Medulla oblongata (tissue), 1 donor: ENCODE results near the gene PLEKHA6.

Experiments
- DNase-seq: peaks from one replicate; pipeline ENCODE4 v3.0.0-alpha.2; 2015; ENCODE audit errors: extremely low spot score

PLEKHA6 gene

DNA sequence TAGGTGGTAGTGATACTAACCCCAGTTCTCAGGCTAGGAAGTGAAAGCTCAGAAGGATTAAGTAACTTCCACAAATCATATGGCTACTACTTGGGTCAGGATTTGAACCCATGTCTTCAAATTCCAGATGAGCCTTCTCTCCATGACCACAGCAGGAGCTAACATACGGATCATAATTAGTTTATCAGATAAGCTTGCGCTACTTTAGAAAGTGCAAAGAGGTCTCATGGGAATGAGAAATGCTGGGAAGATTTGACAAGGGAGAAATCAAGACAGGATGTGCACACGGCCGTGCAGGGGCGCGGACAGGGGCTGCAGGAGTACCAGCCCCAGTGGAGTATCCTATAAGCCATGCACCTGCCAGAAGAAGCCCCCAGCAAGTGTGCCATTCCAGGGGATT lies 5.2 kb downstream of the PLEKHA6 start:
- DNase-seq = no peak

DNA sequence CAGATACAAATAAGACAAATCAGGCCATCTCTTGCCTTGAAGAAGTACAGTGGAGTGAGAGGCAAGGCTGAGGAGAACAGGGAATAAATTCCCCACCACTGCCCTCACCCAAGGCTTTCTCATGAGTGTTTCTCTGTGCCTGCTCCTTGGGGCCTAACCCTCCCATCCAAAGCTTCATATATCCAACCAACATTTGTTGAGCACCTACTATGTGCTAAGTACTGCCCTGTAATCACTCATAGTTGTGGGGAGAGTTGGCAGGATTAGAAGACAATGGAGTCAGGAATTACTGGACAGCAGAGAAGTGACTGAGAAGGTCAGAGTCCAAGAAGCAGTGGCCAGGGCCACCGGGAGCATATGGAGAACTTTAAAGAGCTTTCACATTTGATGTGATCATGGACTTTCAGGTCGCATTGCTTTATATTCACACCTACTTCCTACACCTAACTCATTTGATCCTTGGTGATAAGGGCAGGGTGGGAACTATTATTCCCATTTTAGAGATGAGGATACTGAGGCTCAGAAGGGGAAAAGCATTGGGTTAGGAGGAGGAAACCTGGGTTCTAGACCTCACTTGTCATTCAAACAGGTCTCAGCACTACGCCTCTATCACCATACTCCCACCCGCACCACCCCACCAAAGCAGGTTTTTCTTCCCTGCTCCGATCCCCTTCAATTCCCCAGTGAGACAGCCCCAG lies 6.4 kb downstream of the PLEKHA6 start:
- DNase-seq = no peak

DNA sequence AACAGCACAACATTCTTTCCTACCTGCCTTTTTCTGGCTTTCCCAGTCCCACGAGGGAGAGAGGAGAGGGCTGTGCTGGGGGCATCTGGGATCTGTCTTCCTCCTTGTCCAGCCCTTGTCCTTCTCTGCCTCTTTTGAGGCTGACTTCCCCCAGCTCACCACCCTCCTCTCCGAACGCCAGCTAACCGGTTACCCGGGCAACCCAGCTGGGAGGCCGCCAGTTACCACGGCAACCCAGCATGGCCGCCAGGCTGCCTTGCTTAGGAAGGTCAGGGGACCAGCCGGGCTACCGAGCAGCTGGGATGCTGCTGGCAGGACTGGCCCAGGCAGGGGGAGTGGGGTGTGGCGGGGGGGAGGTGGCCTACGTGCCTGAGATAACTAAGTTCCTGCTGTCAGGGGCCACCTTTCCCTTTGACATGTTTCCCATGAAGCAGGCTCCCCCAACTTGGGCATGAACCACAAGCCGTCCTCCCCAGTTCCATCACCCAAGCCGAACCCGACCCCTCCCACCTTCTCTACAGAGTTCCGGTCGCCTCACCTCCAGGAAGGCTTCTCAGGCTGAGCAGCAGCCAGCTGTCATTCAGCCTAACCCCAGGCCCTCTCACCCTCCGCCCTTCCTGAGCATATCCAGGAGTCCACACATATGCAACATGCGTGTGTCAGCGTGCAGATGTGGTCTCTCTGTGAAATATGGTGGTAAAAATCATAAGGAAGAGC lies 8.7 kb downstream of the PLEKHA6 start:
- DNase-seq = peak; percentile 92

DNA sequence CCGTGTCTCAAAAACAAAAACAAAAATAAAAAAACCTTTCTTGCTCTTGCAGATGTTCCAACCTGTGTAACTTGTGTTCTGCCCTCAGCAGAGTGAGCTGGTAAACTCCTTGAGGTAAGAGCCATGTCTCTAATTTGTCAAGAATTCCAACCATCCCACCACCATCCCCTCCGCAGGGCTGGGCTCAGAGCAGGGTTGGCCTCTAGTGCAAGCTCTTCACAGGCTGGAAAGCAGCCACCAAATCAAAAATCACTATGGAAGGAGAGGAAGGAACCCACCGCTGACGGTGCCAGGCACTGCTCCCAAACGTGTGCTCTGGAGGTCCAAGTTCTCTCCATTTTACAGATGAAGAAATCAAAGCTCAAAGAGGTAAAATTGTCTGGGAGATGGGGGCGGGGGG lies 9.4 kb downstream of the PLEKHA6 start:
- no peak for DNase-seq

DNA sequence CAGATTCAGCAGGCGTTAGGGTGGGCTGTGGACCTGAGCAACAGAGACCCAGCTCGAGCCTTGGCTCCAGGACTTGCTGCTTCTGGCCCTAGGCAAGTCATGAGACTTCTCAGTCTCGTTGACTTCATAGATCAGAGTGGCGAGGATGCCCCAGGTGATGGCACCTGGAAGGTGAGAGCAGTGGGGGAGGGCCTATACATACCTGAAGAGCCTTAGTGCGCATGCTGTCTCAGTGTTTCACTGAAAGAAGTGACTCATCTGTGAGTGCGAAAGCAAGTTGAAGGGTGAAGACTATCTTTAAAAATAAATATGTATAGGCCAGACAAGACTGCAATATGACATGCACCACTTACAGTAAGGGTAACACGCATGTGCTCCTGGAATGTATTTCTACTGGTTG lies 10.1 kb downstream of the PLEKHA6 start:
- no peak for DNase-seq

DNA sequence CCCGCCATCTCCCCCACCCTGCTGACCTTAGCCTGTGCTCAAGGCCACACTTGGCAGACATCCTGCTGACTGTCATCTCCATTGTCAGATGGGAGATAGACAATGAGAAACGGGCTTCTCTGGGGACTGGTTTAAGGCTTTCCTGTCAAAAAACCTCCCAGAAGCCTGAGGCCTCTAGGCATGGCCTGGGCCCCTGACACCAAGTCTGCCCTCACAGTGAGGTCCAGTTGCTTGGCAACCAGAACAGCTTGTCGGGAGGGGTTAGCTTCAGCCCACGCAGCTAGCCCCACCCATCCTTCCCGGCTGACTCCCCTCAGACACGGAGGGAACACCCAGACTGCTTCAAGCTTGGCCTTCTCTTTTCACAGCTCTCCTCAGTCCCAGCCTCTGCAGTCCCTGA lies 11.0 kb downstream of the PLEKHA6 start:
- no peak for DNase-seq

DNA sequence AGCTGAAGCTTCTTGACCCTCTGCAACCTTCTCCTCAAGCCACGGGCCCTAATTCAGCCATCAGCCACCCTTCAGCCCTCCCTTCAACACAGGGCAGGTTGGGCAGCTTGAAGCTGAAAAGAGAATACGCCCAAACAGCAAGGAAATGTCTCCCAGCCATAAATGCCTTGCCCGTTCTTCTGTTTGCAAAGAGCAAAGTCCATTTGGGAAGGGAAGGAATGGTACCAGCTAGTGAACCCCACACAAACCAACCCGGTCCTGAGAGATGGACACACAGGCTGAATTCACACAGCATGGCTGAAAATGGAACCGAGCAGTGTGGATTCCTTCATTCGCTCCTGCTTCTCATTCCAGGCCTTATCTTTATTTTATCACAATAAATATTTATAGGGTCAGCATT lies 11.5 kb downstream of the PLEKHA6 start:
- DNase-seq = no peak

DNA sequence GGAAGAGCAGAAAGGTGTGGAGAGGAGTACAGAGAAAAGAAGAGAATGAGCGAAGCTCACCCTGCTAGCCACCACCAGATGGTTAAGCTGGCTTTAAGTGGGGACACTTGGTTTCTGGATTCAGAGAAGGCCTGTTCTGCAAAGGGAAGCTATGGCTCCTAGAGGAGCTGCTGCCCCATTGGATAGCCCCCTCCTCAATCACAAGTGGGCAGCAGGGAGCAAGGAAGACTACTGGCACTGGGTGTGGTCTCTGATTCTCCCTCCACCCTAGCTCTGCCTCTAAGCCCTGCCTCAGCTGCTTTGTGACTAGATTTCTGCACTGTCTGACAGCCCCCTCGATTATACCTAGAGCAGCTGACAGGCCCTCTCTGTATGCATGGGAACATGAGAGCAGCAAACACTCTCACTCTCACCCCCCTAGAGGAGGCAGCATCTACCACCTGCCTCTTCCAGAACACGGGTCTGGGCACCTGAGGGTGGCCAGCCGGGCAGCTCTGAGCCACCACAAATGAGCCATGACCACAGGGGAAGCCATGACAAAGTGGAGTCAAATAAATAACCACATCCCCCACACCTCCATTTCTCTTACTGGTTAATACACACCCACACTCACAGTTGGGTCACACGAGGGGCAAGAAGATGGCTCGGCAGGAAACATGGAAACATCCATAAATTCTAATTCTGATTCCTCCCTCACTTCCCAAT lies 13.6 kb downstream of the PLEKHA6 start:
- DNase-seq = no peak

DNA sequence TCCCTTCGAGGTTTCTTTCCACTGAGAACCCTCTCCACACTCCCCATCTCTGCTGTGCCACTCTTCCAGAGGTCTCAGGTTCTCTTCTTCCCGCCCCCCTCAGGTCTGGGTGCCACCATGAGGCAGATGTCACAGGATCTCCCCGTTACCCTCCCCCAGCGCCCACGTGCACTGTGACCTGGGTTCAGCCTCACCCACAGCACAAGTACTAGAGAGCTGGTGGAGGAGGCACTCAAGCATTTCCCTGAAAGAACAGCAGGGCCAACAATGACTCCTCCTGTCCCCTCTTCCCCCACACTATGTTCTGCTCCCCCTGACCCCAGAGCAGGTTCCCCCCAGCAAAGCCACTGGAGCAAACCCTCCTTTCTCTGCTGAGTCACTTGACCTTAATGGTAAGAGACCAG lies 14.3 kb downstream of the PLEKHA6 start:
- no peak for DNase-seq

DNA sequence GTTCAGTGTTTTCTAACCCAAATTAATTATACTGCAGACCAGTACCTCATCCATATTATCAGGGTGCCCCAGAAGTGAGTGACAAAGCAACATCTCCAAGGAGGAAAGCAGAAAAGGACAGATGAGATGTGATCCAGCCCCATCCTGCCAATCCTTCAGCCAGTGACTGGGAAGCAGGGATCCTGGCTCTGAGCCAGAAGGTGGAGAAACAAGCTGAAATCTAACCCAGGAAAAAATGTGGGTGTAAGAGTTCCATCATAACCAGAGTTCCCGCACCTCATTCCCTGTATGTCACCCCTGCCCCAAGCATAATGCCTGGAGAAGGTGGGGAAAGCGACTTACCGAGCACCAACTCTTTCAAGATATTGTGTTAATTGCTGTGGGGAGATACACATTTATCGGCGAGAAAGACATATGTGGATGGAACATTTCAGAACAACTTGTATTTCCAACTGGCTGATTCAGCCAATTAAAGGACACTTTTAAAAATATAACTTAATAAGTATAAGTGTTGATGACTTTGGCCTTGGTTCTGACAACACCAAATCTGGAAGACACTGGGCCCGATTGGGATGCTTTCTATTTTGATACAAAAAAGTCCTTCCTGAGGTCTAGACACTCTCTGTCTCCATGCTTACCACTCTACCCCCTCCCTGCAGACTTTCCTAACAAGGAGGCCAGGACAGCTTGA lies 14.9 kb downstream of the PLEKHA6 start:
- DNase-seq = no peak

DNA sequence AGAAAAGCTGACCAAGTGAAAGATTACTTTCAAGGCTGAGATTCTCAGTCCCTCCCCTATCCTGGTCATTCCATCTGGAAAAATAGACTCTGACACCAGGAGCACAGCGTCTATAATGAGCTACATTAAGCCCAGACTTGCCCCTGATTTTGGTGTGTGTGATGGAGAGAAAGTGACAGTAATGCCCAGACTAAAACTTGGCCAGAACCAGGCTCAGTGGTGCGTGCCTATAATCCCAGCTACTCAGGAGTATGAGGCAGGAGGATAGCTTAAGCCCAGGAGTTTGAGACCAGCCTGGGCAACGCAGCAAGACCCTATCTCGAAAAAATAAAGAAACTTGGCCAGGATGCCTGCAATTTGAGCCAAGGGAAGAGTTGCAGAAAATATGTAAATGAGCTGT lies 15.9 kb downstream of the PLEKHA6 start:
- DNase-seq = no peak

DNA sequence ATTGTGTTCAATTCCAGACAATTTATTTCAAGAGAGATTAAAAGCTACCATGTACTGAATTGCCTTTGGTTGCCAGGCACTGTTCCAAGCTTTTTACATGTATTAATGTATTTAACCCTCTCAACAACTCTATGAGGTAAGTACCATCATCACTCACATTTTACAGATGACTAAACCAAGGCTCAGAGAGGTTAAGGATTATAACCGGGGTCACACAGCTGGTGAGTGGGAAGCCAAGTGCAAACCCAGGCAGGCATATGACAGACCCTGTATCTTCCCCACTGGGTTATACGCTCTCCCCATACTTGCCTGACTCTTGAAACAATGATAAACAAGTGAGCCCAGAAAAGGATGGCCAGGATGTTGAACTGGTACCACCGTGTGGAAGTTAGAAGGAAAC lies 16.5 kb downstream of the PLEKHA6 start:
- no peak for DNase-seq

DNA sequence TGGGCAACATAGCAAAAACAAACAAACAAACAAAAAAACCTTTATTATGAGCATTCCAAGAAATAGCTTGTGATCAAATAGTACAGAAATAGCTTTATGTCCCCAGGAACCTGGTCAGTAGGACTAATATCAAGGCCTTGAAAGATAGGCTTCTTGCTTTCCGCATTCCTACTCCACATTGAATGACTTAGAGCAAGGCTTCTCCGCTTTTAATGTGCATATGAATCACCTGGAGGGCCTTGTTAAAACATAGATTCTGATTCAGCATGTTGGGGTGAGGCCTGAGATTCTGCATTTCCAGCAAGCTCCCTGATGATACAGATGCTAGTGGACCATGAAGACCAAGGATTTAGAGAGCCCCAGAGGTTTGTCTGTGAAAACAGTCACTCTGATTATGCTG lies 17.4 kb downstream of the PLEKHA6 start:
- no peak for DNase-seq

DNA sequence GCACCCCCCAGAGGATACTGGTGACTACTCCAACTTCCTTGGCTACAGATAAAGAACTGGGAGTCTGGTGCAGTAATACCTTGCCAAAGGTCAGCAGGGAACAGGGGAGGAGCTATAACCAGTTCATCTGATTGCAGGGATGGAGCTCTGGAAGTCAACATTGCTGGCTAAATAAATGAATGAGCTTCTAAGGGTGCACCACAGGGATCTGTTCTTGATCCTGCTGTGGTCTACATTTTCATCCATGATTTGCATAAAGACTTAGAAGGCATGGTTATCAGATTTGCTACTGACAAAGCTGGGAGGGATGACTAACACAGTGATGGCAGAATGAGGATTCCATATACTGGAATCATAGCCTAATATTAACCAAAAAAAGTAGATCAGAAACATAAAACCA lies 18.3 kb downstream of the PLEKHA6 start:
- DNase-seq = no peak

DNA sequence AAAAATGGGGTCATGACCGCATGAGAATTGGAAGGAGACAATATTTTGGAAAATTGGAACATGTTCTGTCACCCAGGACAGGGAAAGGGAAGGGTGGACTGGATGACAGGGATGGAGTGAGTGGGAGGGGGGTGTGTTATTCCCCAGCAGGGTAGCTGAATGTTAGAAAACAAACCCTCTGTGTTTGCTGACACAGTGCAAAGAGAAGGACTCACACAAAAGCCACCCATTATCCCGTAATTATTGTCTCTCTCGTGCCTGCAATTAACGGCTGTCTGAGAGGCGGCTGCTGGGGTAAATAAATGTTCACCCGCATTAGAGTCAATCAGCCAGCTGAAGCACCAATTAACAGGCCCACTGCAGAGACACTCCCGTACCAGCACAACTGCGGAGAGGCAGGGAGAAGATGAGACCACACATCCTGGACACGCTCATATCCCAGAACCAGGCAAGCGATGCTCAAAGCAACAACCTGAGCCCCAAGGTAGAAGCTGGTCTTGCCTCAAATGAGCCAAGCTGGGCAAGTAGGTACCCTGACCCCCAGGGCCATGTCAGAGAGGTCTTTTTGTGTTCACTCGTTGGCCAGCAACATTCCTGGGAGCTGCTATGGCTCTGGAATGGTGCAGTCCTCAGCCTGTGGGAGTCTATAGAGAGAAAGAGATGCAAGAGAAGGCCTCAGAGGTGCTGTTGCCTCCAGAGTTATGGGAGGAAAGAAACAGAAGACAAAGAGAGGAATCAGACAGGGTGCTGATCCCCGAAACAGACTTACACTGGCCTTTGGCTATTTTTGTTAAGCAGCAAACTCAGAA lies 19.4 kb downstream of the PLEKHA6 start:
- peak; percentile 53 for DNase-seq

DNA sequence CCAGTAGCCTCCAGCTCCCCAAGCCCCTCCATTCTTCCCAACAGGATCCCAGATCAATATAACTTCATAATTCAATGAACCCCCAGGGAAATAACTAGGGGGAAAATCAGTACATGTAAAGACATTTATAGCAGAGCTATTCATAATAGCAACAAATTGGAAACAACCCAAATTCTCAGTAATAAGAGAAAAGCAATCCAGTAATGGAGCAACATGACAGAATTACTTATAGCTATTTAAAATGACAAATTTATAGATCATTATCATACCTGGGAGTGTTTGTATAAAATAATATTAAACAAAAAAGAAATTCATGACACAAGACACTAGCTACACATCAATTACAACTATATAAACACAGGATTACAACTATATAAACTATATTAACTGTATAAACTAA lies 20.2 kb downstream of the PLEKHA6 start:
- no peak for DNase-seq

DNA sequence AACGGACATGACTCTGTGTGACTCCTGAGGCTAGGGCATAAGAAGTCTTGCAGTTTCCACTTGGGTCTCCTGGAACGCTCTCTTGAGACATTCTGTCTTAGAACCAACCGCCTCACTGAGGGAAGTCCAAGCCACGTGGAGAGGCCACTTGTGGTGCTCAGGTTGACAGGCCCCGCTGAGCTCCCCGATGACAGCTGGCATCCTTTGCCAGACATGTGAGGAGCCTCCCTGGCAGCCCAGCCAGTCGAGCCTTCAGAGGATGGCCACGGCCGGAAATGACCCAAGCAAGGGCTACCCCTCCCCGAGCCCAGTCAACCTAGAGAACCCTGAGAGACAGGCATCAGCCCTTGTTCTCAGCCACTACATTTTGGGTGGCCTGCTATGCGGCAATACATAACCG lies 20.7 kb downstream of the PLEKHA6 start:
- no peak for DNase-seq

DNA sequence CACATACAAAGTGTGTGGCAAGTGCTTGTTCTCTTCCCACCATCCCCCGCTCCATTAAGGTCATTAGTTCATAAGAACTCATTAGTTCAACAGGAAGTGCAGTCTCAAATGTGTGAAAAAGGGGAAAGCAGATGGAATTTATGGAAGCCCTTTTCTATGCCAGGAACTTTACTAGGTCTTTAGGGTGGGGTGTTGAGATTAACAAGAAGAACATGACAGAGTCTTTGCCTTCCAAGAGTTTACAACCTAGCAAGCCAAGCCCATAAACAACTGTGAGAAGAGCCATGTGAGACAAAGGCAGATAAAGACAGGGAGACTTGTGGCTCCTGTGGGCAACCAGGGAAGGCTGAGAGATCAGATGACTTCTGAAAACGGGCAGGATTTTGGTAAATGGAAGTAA lies 21.4 kb downstream of the PLEKHA6 start:
- no peak for DNase-seq

DNA sequence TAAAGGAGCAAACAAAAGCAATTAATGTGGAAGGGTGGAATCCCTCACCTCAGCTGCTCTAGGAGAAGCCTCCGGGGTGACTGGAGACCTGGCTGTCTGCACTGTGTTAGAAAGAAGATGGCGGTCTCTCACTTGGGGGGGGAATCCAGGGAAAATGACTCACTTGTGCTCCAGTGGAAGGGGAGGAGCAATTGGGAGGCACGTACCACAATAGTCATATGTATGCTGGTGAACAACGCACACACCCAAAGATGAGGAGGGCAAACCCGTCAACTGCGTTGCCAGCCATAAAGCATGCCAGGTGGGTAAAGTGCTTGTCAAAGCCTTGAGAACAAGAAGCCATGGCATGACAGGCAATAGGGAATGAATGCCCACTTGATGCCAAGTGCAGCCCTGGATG lies 22.1 kb downstream of the PLEKHA6 start:
- no peak for DNase-seq

DNA sequence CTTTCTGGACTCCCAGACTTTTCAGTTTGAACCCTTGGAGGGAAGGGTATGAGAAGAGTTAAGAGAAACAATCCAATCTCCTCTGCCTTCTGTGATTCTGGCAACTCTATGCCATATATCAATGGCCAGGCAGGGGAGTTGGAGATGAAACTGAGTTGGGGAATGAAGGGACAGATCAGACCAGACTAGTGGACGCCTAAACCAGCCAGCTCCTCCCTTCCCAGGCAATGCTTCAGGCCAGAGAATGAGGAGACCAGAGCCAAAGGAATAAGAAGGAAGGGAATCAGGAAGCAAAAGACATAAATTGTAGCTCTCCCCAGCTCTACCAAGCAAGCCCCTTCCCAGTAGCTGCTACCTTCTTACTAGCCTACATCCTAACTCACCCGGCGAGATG lies 22.7 kb downstream of the PLEKHA6 start:
- DNase-seq = no peak

DNA sequence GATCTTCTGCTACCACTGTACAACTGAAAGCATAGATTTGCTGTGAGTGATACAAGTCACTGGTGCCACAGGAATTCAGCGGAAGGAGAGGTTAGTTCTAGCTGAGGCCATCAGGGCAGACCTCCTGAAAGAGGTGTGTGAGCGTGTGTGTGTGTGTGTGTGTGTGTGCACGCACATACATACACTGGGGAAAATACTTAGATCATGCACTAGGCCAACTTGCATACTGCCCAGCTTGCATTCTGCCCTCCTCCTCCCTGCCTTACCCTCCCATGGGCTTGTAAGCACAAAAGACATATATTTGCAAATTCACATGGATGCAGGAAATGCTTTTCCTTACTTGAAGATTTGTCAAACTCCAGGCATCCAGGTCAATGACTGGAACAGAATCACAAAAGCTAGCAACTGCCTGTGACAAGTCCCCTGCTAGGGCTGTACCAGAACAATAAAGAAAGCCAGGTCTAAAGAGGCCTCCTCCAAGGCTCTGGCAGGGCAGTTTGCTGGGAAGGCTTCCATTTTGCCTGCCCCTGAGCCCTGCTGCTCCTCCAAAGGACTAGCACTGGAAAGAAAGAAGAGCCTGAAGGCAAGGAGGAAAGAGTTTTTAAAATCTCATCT lies 23.2 kb downstream of the PLEKHA6 start:
- no peak for DNase-seq
